Measurements from ENCODE around the gene ADAP1.

- TF ChIP-seq, protein P1, sequence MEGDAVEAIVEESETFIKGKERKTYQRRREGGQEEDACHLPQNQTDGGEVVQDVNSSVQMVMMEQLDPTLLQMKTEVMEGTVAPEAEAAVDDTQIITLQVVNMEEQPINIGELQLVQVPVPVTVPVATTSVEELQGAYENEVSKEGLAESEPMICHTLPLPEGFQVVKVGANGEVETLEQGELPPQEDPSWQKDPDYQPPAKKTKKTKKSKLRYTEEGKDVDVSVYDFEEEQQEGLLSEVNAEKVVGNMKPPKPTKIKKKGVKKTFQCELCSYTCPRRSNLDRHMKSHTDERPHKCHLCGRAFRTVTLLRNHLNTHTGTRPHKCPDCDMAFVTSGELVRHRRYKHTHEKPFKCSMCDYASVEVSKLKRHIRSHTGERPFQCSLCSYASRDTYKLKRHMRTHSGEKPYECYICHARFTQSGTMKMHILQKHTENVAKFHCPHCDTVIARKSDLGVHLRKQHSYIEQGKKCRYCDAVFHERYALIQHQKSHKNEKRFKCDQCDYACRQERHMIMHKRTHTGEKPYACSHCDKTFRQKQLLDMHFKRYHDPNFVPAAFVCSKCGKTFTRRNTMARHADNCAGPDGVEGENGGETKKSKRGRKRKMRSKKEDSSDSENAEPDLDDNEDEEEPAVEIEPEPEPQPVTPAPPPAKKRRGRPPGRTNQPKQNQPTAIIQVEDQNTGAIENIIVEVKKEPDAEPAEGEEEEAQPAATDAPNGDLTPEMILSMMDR (IDR thresholded peaks at IDR 0.05): no peak
- TF ChIP-seq EP300 (IDR thresholded peaks at IDR 0.05): no peak
Observed at GRCh38 chr7:918118-918425, 36.4 kb downstream of the ADAP1 start.

Data from sigmoid colon (tissue), 4 donors.